Measurements from ENCODE around the gene NIPAL1.
"Not testable (repeated sequence)": the region's sequence is repeated elsewhere in the genome, so short reads cannot be mapped to it uniquely, and the experiment has no call there.

The NIPAL1 gene

GRCh38 chr4:48008021-48008596 lies 8.5 kb upstream of the NIPAL1 start:
- DNase-seq (ENCODE audit: low read depth in 1 of 2, low spot score in 1 of 2), result no peak

GRCh38 chr4:48010906-48011305 lies 5.7 kb upstream of the NIPAL1 start:
- not testable (repeated sequence) for DNase-seq (ENCODE audit: low read depth in 1 of 2, low spot score in 1 of 2); H3K4me3 ChIP-seq (replicated peaks; ENCODE audit: insufficient read depth, low read length); H3K27ac ChIP-seq (replicated peaks); H3K27me3 ChIP-seq (ENCODE audit: insufficient read depth, poor library complexity, severe bottlenecking)

More at GRCh38 chr4:48008021-48008596, 8.5 kb upstream of the NIPAL1 start:
- Histone ChIP-seq H3K4me3 (replicated peaks; ENCODE audit: insufficient read depth, low read length) (no peak overlapping the region), H3K27ac (replicated peaks) (no peak overlapping the region), H3K27me3 (ENCODE audit: insufficient read depth, poor library complexity, severe bottlenecking) (no peaks in the 10 kb centered on the region)
- TF ChIP-seq POLR2AphosphoS5 (IDR thresholded peaks at IDR 0.05; ENCODE audit: low read depth), result no peak
- no peak for TF ChIP-seq SPI1 (IDR thresholded peaks at IDR 0.05; ENCODE audit: borderline replicate concordance, low read depth)
- no peak for TF ChIP-seq GABPA (IDR thresholded peaks at IDR 0.05; ENCODE audit: low read depth)
- no peak for TF ChIP-seq REST (IDR thresholded peaks at IDR 0.05; ENCODE audit: insufficient replicate concordance, low read depth)
- TF ChIP-seq CTCF (IDR thresholded peaks at IDR 0.05; ENCODE audit: insufficient read depth, low read length), result no peak

- Histone ChIP-seq H3K27me3 (ENCODE audit: insufficient read depth, poor library complexity, severe bottlenecking) (no peaks in the 10 kb centered on the region), H3K27ac (replicated peaks) (no peak overlapping the region), H3K4me3 (replicated peaks; ENCODE audit: insufficient read depth, low read length) (no peak overlapping the region)
- TF ChIP-seq REST (IDR thresholded peaks at IDR 0.05; ENCODE audit: insufficient replicate concordance, low read depth) (no peak), GABPA (IDR thresholded peaks at IDR 0.05; ENCODE audit: low read depth) (no peak)
- DNase-seq (ENCODE audit: low read depth in 1 of 2, low spot score in 1 of 2), result no peak
These were observed 4.8 kb upstream of the NIPAL1 start for GRCh38 chr4:48011722-48012121.

- no peak overlapping the region for H3K27ac ChIP-seq (replicated peaks)
These were observed 3.7 kb upstream of the NIPAL1 start for GRCh38 chr4:48012824-48013223.

More at GRCh38 chr4:48012824-48013223, 3.7 kb upstream of the NIPAL1 start:
- H3K4me3 ChIP-seq (replicated peaks; ENCODE audit: insufficient read depth, low read length), result no peak overlapping the region
- TF ChIP-seq REST (IDR thresholded peaks at IDR 0.05; ENCODE audit: insufficient replicate concordance, low read depth) (no peak), CTCF (IDR thresholded peaks at IDR 0.05; ENCODE audit: insufficient read depth, low read length) (no peak), GABPA (IDR thresholded peaks at IDR 0.05; ENCODE audit: low read depth) (no peak), SPI1 (IDR thresholded peaks at IDR 0.05; ENCODE audit: borderline replicate concordance, low read depth) (no peak; the same call in 1 of the 2 replicates), POLR2AphosphoS5 (IDR thresholded peaks at IDR 0.05; ENCODE audit: low read depth) (no peak)
- H3K27me3 ChIP-seq (ENCODE audit: insufficient read depth, poor library complexity, severe bottlenecking), result peaks cover 7% of the 10 kb centered on the region
- DNase-seq (ENCODE audit: low read depth in 1 of 2, low spot score in 1 of 2), result peak in 1 of 2 experiments; percentile 16
